GM19351 (cell line): ENCODE data around the gene GATA2.

Experiments used
- ATAC-seq: cut with Tn5 transposase; IDR thresholded peaks from one replicate; pipeline ENCODE4 v1.9.1; 2021; ENCODE audit warnings: mild to moderate bottlenecking, moderate library complexity; ENCODE audit not compliant: unreplicated experiment

GATA2 gene

GRCh38 chr3:128475355-128475754, 17.6 kb downstream of the GATA2 start:
- no peak for ATAC-seq

DNA sequence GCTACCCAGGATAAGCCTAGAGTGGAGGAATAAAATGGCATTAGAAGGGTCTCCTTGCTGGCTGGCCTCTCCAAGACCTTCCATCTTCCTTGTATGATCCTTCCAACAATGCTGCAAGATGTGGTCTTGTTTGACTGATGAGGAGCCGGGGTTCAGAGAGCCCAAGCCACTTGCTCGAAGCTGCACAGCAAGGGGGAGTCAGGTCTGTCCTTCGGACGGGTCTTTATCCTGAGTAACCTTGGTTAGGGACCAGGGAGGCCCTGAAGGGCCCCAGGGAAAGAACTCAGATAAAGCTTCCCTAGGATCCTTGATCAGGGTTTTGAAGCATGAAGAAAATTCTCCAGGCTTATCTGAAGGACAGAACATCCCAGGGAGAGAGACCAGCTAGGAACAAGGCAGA, 19.3 kb downstream of the GATA2 start:
- no peak for ATAC-seq

DNA sequence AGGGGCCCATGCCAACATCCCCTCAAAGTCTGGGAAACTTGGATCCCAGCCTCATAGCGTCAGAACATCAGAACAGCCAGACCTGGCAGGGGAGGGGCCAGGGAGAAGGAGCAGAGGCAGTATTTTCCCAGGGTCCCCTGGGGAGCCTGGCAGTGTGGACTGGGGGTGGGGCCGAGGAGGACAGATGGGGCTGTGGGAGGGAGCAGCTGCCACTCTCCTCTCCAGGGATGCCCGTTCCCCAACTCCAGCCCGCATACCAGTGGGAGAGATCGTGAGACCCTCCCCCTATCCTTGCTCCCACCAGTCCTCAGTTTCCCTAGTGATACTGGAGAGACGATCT, 19.9 kb downstream of the GATA2 start:
- no peak for ATAC-seq

- ATAC-seq: no peak
These were observed 20.4 kb downstream of the GATA2 start for GRCh38 chr3:128472449-128473179.

DNA sequence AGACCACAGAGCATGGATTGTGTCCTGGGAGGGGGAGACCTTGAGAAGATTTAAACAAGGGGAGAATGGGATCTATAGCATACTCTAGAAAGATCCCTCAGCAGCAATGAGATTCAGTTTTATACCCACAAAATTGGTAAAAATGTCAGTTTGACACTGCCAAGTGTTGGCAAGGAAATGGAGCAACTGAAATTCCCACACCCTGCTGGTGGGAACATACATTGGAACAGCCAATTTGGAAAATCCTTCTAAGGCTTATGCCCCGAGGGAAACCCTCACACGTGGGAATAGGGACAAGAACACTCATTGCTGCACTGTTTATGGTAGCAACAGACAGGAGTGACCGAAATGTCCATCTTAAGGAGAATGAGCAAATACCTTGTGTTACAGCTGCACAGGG, 21.3 kb downstream of the GATA2 start:
- ATAC-seq: no peak

- ATAC-seq: no peak
These were observed 21.9 kb downstream of the GATA2 start for GRCh38 chr3:128471110-128471509.

- no peak for ATAC-seq
These were observed 22.7 kb downstream of the GATA2 start for GRCh38 chr3:128470134-128470899.

DNA sequence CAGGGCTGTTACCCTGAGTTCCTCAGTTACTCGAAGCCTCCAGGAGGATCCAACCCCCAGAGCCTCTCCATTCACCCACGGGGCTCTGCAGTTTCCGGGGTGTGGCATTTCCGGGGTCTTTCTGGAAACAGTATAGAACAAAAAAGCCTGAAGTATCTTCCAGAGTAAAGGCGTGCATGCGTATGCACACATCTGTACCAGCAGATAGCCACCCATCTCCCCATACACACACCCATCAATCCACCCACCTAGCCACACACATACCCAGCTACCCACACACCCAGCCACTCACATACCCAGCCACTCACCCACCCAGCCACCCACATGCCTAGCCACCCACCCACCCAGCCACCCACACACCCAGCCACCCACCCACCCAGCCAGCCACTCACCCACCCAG, 23.4 kb downstream of the GATA2 start:
- ATAC-seq: no peak

GRCh38 chr3:128468791-128469527, 24.0 kb downstream of the GATA2 start:
- ATAC-seq: no peak

GRCh38 chr3:128468285-128468790, 24.7 kb downstream of the GATA2 start:
- ATAC-seq: no peak

GRCh38 chr3:128466840-128467541, 26.0 kb downstream of the GATA2 start, which contains the start of gene DNAJB8:
Gene DNAJB8, minus strand, starts transcription at chr3:128466890. Its CDS starts 3,645 bp downstream, at chr3:128463245.
- no peak for ATAC-seq

DNA sequence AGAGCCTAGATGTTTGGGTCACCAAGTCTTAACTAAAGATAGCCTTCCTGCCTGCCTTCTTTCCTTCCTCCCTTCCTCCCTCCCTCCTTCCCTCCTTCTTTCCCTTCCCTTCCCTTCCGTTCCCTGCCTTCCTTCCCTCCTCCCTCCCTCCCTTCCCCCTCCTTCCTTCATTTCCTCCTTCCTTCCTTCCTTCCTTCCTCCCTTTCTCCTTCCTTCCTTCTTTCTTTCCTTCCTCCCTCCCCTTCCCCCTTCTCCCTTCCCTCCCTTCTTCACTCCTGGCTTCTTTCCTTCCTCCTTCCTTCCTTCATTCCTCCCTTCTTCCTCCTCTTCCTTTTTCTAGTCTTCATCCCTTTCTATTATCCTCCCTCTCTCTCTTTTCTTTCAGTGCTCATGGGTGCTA, 28.3 kb downstream of the GATA2 start:
- ATAC-seq: no peak

DNA sequence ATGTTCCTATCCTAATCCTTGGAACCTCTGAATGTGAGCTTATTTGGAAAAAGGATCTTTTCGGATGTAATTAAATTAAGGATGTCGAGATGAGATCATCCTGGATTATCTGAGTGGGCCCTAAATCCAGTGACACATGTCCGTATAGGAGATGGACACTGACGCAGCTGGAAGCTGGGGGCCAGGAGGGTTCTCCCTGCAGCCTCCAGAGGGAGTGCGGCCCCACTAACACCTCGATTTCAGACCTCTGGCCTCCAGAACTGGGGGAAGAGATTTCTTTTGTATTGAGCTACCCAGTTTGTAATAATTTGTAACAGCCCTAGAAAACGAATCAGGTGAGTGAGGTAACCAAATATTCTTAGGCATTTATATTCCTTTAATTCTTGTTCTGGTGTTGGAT, 28.8 kb downstream of the GATA2 start:
- ATAC-seq: no peak

DNA sequence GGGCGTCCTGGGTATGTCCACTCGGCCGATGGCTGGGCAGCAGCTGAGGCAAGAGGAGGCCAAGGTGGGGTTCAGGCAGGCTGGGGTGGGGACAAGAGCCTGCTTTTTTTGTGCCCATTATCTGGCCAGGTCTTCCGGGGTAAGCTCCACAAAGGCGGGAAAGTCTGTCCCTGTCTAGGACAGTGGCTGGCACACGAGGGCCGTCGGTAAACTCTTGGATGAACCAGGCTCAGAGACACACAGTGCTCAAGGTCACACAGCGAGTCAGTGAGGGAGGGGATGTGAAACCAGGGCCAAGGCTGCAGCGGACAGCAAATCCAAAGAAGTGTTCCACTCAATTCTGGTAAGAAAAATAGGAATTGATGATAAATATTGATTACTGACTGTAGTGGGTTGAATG, 29.2 kb downstream of the GATA2 start:
- ATAC-seq: no peak

DNA sequence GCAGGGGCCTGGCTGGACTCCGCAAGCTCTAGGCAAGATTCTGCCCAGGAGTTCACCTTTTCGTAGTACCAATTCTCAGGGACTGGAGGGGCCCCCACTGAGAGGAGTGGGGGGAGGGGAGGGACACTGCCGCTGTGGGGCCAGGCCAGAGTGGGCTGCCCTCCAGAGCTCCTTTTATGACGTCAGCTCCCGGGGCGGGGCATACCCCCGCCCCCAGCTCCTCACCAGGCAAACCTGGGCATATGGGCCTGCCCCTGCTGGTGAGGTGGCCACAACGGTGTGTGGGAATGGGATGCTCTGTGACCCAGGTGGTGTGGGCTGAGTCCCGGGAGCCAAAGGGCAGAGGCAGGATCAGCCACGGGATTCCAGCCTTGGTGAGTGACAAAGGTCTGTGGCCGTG, 29.6 kb downstream of the GATA2 start:
- ATAC-seq: no peak

DNA sequence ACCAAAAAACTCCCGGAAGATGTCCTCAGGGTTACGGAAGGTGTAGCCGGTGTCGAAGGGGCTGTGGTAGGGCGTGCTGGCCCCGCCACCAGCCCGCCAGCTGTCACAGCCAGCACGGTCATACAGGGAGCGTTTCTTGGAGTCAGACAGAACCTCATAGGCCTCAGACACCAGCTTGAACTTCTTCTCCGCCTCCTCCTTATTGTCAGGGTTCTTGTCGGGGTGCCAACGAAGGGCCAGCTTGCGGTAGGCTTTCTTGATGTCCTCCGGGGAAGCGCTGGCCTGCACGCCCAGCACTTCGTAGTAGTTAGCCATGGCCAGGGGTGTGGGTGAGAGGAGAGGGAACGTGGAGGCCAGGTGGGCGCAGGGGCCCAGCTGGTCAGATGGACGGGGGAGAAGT, 30.1 kb downstream of the GATA2 start:
- no peak for ATAC-seq

GRCh38 chr3:128462341-128462910, 30.6 kb downstream of the GATA2 start:
- ATAC-seq: no peak

- no peak for ATAC-seq
These were observed 31.3 kb downstream of the GATA2 start for GRCh38 chr3:128461731-128462130.

- ATAC-seq: no peak
These were observed 33.6 kb downstream of the GATA2 start for GRCh38 chr3:128459461-128459820.

DNA sequence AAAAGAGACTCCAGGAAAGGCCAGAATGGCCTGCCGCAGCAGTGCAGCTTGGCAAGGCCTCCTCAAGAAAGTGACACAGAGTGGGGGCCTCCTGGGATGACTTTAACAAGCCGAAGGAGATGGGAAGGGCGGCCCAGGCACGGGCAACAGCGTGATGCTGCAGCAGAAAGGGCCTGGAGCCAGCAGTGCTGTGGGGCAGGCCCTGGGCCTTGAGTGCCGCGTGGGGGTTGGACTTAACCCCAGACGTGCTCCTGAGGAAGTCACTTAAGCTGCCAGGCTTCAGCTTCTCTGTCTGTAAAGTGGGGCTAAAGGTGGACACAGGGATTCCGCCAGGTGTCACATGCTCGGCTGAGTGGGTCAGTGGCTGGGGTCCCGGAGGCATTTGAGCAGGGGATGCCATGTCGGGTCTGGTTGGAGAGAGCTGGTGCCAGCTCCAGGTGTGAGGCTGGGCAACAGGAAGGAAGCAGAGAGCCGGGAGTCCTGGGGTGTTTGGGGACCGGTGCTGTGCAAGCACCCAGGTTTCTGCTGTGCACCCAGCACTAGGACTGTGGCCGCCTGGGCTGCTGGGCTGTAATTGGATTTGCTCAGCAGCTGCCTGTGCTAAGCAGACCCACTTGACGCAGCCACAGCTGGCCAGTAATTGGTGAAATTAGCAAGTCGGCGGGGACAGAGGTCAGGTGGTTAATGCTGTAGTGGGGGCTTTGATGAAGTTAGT, 34.1 kb downstream of the GATA2 start:
- ATAC-seq: no peak
